ENCODE measurements around the gene RYR2. TPM values are rescaled to one million over a fixed set of nuclear protein-coding genes. Genes with fewer than 3 reads are reported as not detected.

The RYR2 gene
- total RNA-seq, 2 donors from 2014 or later = 59.0 to 75.9 TPM

GRCh38 chr1:237878406-237878805 is 836.4 kb downstream of the RYR2 start:
- Histone ChIP-seq H3K4me3 (no peak overlapping the region), H3K27ac (no peak overlapping the region), H3K36me3 (no peaks in the 10 kb centered on the region), H3K9me3 (no peaks in the 10 kb centered on the region), H3K4me1 (ENCODE audit: control insufficient read depth in 1 of 2, low read depth in 2 of 2) (peaks cover 0 to 7% of the 10 kb centered on the region in 2 donors), H3K27me3 (replicated peaks; ENCODE audit: insufficient read depth) (no peaks in the 10 kb centered on the region)
- ATAC-seq (ENCODE audit: insufficient number of reproducible peaks, low FRiP score, low read depth) (no peak), DNase-seq (ENCODE audit: low spot score) (no peak)
- no peak for TF ChIP-seq CTCF (IDR thresholded peaks at IDR 0.05)

GRCh38 chr1:237879195-237879594 is 837.2 kb downstream of the RYR2 start:
- H3K27me3 ChIP-seq (replicated peaks; ENCODE audit: insufficient read depth) = no peaks in the 10 kb centered on the region
- no peak for DNase-seq (ENCODE audit: low spot score)
- H3K9me3 ChIP-seq = no peaks in the 10 kb centered on the region
- no peak for TF ChIP-seq CTCF (IDR thresholded peaks at IDR 0.05)
- H3K4me1 ChIP-seq (ENCODE audit: control insufficient read depth in 1 of 2, low read depth in 2 of 2) = peaks cover 0 to 7% of the 10 kb centered on the region in 2 donors
- no peak overlapping the region for H3K4me3 ChIP-seq
- no peaks in the 10 kb centered on the region for H3K36me3 ChIP-seq
- H3K27ac ChIP-seq = no peak overlapping the region
- ATAC-seq (ENCODE audit: insufficient number of reproducible peaks, low FRiP score, low read depth) = no peak

Other genes with a start within 250 kb of the RYR2 start
- 10 to 100 TPM; 31.3 to 39.8 TPM for gene MTR, start 246.9 kb upstream of the RYR2 start, total RNA-seq
- gene MT1HL1, start 37.7 kb upstream of the RYR2 start, total RNA-seq = not detected